22Rv1 (cell line): Measurements from ENCODE around the gene PARD6G.
"Not testable (repeated sequence)": the region's sequence is repeated elsewhere in the genome, so short reads cannot be mapped to it uniquely, and the experiment has no call there.

ENCODE experiments used
- CTCF ChIP-seq: fragments of 450-650 bp; IDR thresholded peaks from 2 replicates; pipeline ENCODE4 v1.5.1; 2017; ENCODE audit warnings: mild to moderate bottlenecking
- ZFX ChIP-seq: fragments of 450-650 bp; IDR thresholded peaks from 2 replicates; pipeline ENCODE4 v1.6.1; 2017; ENCODE audit warnings: antibody characterized with exemption, borderline replicate concordance

GRCh38 chr18:80237519-80237918 lies 9.8 kb downstream of the PARD6G start:
- TF ChIP-seq CTCF, ZFX: not testable (repeated sequence)
